ENCODE measurements around the gene SCT.

The SCT gene

DNA sequence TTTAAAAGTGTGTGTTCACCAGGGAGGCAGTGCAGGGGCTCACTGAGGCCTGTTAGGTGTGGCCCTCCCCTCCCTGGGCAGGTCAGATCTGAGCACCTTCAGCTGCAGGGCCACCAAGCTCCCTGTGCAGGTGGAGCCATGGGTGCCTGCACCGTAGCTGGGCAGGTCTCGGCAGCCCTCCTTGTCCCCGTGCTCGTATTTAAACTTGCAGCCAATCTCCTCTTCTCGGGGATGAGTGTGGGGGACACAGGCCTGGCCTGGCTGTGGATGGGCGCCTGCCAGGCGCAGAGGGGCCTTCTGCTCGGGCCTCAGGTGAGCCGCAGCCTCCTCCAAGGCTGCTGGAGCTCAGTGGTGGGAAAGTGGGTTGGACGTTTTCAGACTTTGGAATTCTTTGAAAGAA is 31.6 kb downstream of the SCT start:
- DNase-seq (ENCODE audit: low read depth) = no peak
- no peak overlapping the region for H3K4me3 ChIP-seq (ENCODE audit: low read depth, low read length)

DNA sequence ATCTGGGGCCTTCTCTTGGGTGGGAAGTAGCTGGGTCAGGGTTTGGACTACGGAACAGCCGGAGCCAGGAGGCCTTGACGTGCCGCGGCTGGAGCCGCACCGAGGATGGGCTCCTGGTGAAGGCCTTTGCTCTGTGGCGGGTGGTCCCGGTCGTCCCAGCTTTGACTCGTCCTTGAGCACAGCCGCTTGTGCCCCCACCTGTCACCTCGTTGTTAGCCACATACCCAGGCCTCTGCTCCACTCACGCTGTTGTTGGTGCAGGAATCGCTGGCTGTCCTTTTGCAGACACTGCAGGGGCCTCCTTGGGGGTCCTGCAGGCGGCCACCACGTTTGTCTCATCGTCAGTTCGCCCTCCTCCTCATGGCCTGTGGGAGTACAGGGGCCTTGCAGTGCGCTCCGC is 33.6 kb downstream of the SCT start:
- no peak for DNase-seq (ENCODE audit: low read depth)
- no peak overlapping the region for H3K4me3 ChIP-seq (ENCODE audit: low read depth, low read length)

DNA sequence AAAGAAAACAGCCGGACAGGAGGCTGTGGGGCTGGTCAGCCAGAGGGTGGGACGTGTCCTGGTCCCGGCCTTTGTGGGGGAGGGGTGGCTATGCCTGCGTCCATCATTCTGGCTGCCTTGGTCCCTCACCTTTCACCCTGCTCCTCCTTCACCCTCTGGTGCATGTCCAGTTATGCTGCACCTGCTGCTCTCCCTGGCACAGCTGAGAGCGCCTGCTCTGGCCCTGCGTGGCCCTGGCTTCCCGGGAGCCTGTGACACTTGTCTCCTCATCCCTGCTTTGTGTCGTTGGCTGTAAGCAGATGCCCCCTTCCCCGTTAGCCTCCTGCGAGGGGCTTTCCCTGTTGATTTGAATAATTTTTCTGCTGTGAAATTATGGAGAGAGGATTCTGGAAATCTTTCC is 34.1 kb downstream of the SCT start:
- DNase-seq (ENCODE audit: low read depth) = no peak
- H3K4me3 ChIP-seq (ENCODE audit: low read depth, low read length) = no peak overlapping the region

GRCh38 chr11:592501-592900 is 34.5 kb downstream of the SCT start:
- H3K4me3 ChIP-seq (ENCODE audit: low read depth, low read length) = no peak overlapping the region
- DNase-seq (ENCODE audit: low read depth) = no peak

- DNase-seq (ENCODE audit: low read depth) = no peak
- no peak overlapping the region for H3K4me3 ChIP-seq (ENCODE audit: low read depth, low read length)
Observed at GRCh38 chr11:590997-591396, 36.0 kb downstream of the SCT start.

DNA sequence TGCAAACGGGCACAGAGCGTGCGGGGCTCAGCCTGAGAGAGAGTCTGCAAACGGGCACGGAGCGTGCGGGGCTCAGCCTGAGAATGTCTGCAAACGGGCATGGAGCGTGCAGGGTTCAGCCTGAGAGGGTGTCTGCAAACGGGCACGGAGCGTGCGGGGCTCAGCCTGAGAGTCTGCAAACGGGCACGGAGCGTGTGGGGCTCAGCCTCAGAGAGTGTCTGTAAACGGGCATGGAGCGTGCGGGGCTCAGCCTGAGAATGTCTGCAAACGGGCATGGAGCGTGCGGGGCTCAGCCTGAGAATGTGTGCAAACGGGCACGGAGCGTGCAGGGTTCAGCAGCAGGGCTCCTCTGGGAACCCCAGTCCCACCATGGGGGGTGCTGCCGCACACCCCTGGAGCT is 37.2 kb downstream of the SCT start:
- H3K4me3 ChIP-seq (ENCODE audit: low read depth, low read length) = no peak overlapping the region

DNA sequence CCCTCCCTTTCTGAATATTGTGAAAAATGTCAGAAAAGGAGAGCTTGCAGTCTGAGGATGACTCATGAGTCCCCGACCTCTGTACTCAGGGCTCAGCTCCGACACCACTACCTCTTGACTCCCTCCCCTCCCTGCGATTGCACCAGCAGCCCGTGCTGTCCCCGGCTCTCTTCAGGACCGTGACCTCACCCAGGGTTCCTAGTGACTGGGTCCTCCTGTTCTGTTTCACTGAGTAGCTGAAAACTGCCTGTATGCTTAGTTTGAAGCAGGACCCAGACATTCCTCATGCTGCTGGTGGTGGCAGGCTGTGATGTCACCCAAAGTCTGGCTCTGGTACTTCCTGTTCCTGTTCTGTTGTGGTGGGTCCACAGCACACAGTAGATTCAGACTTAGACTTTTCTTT is 39.0 kb downstream of the SCT start:
- peak; percentile 24 for DNase-seq (ENCODE audit: low read depth)
- no peak overlapping the region for H3K4me3 ChIP-seq (ENCODE audit: low read depth, low read length)

More for the DNA sequence above, 37.2 kb downstream of the SCT start:
- no peak for DNase-seq (ENCODE audit: low read depth)

GRCh38 chr11:587546-587945 is 39.4 kb downstream of the SCT start:
- H3K4me3 ChIP-seq (ENCODE audit: low read depth, low read length) = no peak overlapping the region
- no peak for DNase-seq (ENCODE audit: low read depth)

- no peak for DNase-seq (ENCODE audit: low read depth)
Observed at GRCh38 chr11:586376-587316, 40.3 kb downstream of the SCT start.

GRCh38 chr11:584287-584686 is 42.7 kb downstream of the SCT start:
- no peak for DNase-seq (ENCODE audit: low read depth)
- H3K4me3 ChIP-seq (ENCODE audit: low read depth, low read length) = no peak overlapping the region

More at GRCh38 chr11:586376-587316, 40.3 kb downstream of the SCT start:
- H3K4me3 ChIP-seq (ENCODE audit: low read depth, low read length) = no peak overlapping the region

DNA sequence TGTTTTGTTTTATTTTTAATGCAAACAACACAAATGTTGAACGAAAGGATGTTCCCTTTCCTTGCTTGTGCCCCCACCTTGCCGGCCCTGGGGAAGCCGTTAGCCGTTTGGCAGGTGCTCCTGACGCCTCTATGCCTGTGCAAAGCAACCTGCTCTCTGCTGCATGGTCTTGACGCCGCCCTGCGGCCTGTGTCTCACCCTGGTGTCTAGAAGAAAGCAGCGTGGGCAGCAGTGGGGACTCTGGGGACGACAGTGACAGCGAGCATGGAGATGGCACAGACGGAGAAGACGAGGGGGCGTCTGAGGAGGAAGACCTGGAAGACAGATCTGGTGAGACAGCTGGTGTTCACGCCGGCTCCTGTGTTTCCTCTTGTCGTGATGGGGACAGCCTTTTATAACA is 45.2 kb downstream of the SCT start:
- DNase-seq (ENCODE audit: low read depth) = no peak
- no peak overlapping the region for H3K4me3 ChIP-seq (ENCODE audit: low read depth, low read length)

GRCh38 chr11:581342-581741 is 45.6 kb downstream of the SCT start:
- DNase-seq (ENCODE audit: low read depth) = no peak
- no peak overlapping the region for H3K4me3 ChIP-seq (ENCODE audit: low read depth, low read length)

DNA sequence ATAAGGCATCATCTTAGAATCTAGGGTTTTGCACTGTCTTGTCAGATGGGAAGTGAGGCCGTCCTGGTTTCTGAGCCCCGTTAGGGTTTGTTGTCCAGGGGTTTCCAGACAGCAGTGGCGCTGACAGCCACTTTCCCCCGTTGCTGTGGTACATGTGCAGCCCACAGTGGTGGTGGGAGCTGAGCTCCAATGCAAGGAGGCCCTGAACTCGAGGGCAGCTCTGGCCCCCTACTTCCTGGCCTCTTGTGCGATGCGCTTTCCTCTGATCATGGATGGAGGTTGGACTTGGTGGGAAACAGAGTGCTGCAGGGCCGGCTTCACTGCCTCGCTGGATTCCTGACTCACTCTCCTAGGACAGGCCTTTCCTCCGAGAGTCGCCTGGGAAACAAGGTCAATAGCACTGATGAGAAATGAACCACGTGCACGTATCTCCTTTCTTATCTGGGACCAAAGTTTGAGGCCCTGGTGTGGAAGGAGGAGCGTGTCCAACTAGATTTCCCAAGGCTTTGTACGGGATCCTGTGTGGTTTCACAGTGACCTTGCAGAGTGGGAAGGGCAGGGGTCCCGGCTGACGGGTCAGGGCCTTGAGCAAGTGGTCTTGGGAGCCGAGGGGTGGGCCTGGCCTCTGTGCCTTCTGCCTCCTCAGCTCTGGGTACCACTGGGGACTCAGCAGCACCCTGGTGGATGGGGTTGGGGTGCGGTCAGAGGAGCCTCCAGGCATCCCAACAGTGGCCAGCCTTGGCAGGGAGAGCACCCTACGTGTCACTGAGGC is 47.0 kb downstream of the SCT start:
- no peak for DNase-seq (ENCODE audit: low read depth)
- no peak overlapping the region for H3K4me3 ChIP-seq (ENCODE audit: low read depth, low read length)

DNA sequence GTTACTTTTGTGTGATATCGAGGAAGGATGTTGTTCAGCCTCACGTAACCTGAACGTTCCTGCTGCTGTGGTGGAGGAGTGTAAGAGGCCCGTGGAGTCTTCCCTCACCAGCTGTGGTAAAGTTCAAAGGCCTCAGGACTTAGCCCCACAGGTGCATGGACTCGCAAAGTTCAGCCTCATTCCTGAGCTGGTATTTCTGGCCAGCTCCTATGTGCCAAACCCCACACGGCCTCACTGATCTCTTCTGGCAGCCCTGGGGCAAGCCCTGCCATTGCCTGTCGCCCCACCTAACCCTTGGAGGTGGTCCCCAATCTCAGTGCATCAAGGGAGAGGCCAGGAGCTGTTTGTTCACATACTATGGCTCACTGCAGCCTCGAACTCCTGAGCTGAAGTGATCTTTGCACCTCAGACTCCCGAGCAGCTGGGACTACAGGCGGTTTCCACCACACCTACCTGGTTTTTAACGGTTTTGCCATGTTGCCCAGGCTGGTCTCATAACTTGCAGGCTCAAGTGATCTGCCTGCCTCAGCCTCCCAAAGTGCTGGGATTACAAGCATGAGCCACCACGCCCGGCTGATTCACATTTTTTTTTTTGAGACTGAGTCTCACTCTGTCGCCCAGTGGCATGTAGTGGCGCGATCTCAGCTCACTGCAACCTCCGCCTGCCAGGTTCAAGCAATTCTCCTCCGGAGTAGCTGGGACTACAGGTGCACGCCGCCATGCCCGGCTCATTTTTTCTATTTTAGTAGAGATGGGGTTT is 48.5 kb downstream of the SCT start:
- no peak for DNase-seq (ENCODE audit: low read depth)
- peak overlapping the region; percentile 97 for H3K4me3 ChIP-seq (ENCODE audit: low read depth, low read length)

DNA sequence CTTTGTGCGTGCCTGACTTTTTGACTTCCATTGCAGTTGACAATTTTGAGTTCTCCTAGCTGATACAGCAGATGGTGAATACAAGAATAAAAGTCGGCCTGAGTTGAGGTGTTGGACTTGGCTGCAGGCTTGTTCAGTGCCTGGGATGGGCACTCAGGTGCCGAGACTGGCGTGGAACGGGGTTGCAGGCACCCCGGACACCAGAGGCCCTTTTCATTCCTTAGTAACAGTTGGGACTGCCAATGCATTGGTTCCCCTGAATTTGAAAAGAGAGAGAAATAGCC is 49.4 kb downstream of the SCT start:
- DNase-seq (ENCODE audit: low read depth) = no peak
- H3K4me3 ChIP-seq (ENCODE audit: low read depth, low read length) = peak overlapping the region; percentile 97

GRCh38 chr11:576811-577610 is 50.0 kb downstream of the SCT start:
- DNase-seq (ENCODE audit: low read depth) = no peak
- peak overlapping the region; percentile 97 for H3K4me3 ChIP-seq (ENCODE audit: low read depth, low read length)

Data from skeletal muscle cell (primary cell).